NCI-H226 (cell line): ENCODE results near the gene BGN.
A peak's percentile ranks its signal among the peaks of the same experiment; 100 is the strongest.

Source experiments
- DNase-seq: peaks from one replicate; pipeline ENCODE4 v3.0.0-alpha.2; 2015

BGN gene

GRCh38 chrX:153485396-153486080 is 9.2 kb upstream of the BGN start:
- DNase-seq, result no peak

GRCh38 chrX:153486171-153486570 is 8.6 kb upstream of the BGN start:
- DNase-seq, result no peak

GRCh38 chrX:153487590-153488071 is 7.1 kb upstream of the BGN start:
- no peak for DNase-seq

- DNase-seq, result peak; percentile 3
Observed at GRCh38 chrX:153488231-153488914, 6.4 kb upstream of the BGN start.

GRCh38 chrX:153490217-153490930 is 4.4 kb upstream of the BGN start:
- DNase-seq, result no peak

GRCh38 chrX:153491351-153491914 is 3.3 kb upstream of the BGN start:
- no peak for DNase-seq

GRCh38 chrX:153491918-153492317 is 2.9 kb upstream of the BGN start:
- DNase-seq, result no peak

- DNase-seq, result no peak
Observed at GRCh38 chrX:153492543-153492942, 2.2 kb upstream of the BGN start.

- no peak for DNase-seq
Observed at GRCh38 chrX:153493085-153493484, 1.7 kb upstream of the BGN start.

- DNase-seq, result no peak
Observed at GRCh38 chrX:153494061-153494460, 719 bp upstream of the BGN start.

- peak; percentile 61 for DNase-seq
Observed at GRCh38 chrX:153495362-153495751, 577 bp downstream of the BGN start.

- DNase-seq, result no peak
Observed at GRCh38 chrX:153495903-153496589, 1.3 kb downstream of the BGN start.

- DNase-seq, result no peak
Observed at GRCh38 chrX:153496590-153496959, 1.8 kb downstream of the BGN start.

GRCh38 chrX:153498453-153498852 is 3.7 kb downstream of the BGN start:
- DNase-seq, result no peak

GRCh38 chrX:153499341-153499740 is 4.6 kb downstream of the BGN start:
- no peak for DNase-seq

- no peak for DNase-seq
Observed at GRCh38 chrX:153499876-153500275, 5.1 kb downstream of the BGN start.

- DNase-seq, result no peak
Observed at GRCh38 chrX:153500676-153501280, 6.0 kb downstream of the BGN start.

GRCh38 chrX:153501530-153501929 is 6.8 kb downstream of the BGN start:
- DNase-seq, result no peak

- no peak for DNase-seq
Observed at GRCh38 chrX:153502131-153502530, 7.4 kb downstream of the BGN start.

- DNase-seq, result no peak
Observed at GRCh38 chrX:153502796-153503195, 8.0 kb downstream of the BGN start.

- no peak for DNase-seq
Observed at GRCh38 chrX:153504445-153505016, 9.8 kb downstream of the BGN start.

GRCh38 chrX:153505361-153505760 is 10.6 kb downstream of the BGN start:
- no peak for DNase-seq
